T-cell (primary cell): ENCODE measurements around the gene TOMM34. TPM values are rescaled to one million over a fixed set of nuclear protein-coding genes. Genes with fewer than 3 reads are reported as not detected.
A peak's percentile ranks its signal among the peaks of the same experiment; 100 is the strongest.

Experiments used
- ATAC-seq, 4 experiments: fragments of 200-7000 bp in 3 of 4; fragments of 150-1000 bp in 1 of 4; cut with Tn5 transposase; replicated peaks in 1 of 4; 1 replicate in 3 of 4; 2 replicates in 1 of 4; pipeline ENCODE4 v1.10.0; 2021; ENCODE audit warnings: moderate library complexity in 3 of 4, mild to moderate bottlenecking in 2 of 4, moderate number of reproducible peaks in 1 of 4
- CTCF ChIA-PET, 2 donors: fragments of 300-600 bp; sonication (Branson Sonifier 250); formaldehyde crosslinking; loops; one replicate each; lab custom pipeline; 2022; ENCODE audit warnings: antibody characterized with exemption in 2 of 2; lab: Charles Lee
- POLR2A ChIA-PET, 2 donors: fragments of 300-600 bp; sonication (Branson Sonifier 250); formaldehyde crosslinking; loops; one replicate each; lab custom pipeline; 2022; ENCODE audit warnings: antibody characterized with exemption in 2 of 2; lab: Charles Lee
- DNase-seq, 35 experiments: peaks; one replicate each; pipeline versions ENCODE4 v3.0.0 to v3.0.0-alpha.2; 2013 to 2023
- H3K27ac ChIP-seq: one replicate; pipeline ENCODE4 v1.5.1; 2013; ENCODE audit warnings: low read length
- H3K27me3 ChIP-seq, 2 experiments: replicated peaks in 1 of 2; 1 replicate in 1 of 2; 2 replicates in 1 of 2; pipeline versions ENCODE4 v1.6.1 to v1.7.0; 2013; ENCODE audit warnings: low read length in 1 of 2, mixed read lengths in 1 of 2; ENCODE audit not compliant: control insufficient read depth in 2 of 2, insufficient read depth in 2 of 2; ENCODE audit errors: extremely low read depth in 1 of 2
- H3K36me3 ChIP-seq, 2 donors: 1 replicate in 1 of 2; 2 replicates in 1 of 2; pipeline versions ENCODE4 v1.6.1 to v1.7.0; 2013; ENCODE audit warnings: low read length in 1 of 2; ENCODE audit not compliant: control insufficient read depth in 2 of 2, insufficient read depth in 1 of 2; ENCODE audit errors: extremely low read depth in 1 of 2
- H3K4me1 ChIP-seq, 2 experiments: 1 replicate in 1 of 2; 2 replicates in 1 of 2; pipeline versions ENCODE4 v1.6.1 to v1.7.0; 2013; ENCODE audit warnings: low read length in 2 of 2, mixed read lengths in 1 of 2; ENCODE audit not compliant: insufficient read depth in 2 of 2, control insufficient read depth in 1 of 2; ENCODE audit errors: extremely low read depth in 1 of 2
- H3K4me3 ChIP-seq, 2 donors: 1 replicate in 1 of 2; 2 replicates in 1 of 2; pipeline versions ENCODE4 v1.5.1 to v1.7.0; 2013; ENCODE audit warnings: mild to moderate bottlenecking in 2 of 2, low read length in 1 of 2, moderate library complexity in 1 of 2; ENCODE audit not compliant: control insufficient read depth in 1 of 2; ENCODE audit errors: extremely low read depth in 1 of 2
- H3K9me3 ChIP-seq: 2 replicates; pipeline ENCODE4 v1.7.0; 2013
- H3K27ac Mint-ChIP-seq, 2 donors: one replicate each; pipeline ENCODE4 v1.8.0; 2020 to 2021; ENCODE audit warnings: mild to moderate bottlenecking in 2 of 2, mixed read lengths in 2 of 2
- H3K27me3 Mint-ChIP-seq, 2 donors: one replicate each; pipeline ENCODE4 v1.8.0; 2021 to 2022; ENCODE audit warnings: mixed read lengths in 2 of 2
- H3K36me3 Mint-ChIP-seq: one replicate; pipeline ENCODE4 v1.8.0; 2021; ENCODE audit warnings: mixed read lengths
- H3K4me1 Mint-ChIP-seq, 3 donors: one replicate each; pipeline ENCODE4 v1.8.0; 2020 to 2022; ENCODE audit warnings: mixed read lengths in 3 of 3, mild to moderate bottlenecking in 1 of 3
- H3K4me3 Mint-ChIP-seq, 3 donors: one replicate each; pipeline ENCODE4 v1.8.0; 2020 to 2022; ENCODE audit warnings: mild to moderate bottlenecking in 3 of 3, mixed read lengths in 3 of 3, moderate library complexity in 3 of 3
- H3K9me3 Mint-ChIP-seq, 3 donors: one replicate each; pipeline ENCODE4 v1.8.0; 2020 to 2022; ENCODE audit warnings: mixed read lengths in 3 of 3
- WGBS: methylation state at CpG from one replicate; pipeline ENCODE4 v1.1.5; 2013; ENCODE audit warnings: missing lambda C conversion rate; ENCODE audit not compliant: insufficient coverage; 5-methylcytosine and 5-hydroxymethylcytosine counted together
- total RNA-seq, 35 experiments: library from RNA in 6 of 35; stranded (reverse) in 6 of 35; fragments of 120-200 nt in 1 of 35; gene quantifications; one replicate each; pipeline versions ENCODE4 v1.2.1 to v1.2.4 and lab custom pipeline; 2013 to 2026

Gene TOMM34
- total RNA-seq, 5 donors from 2014 or later (not counting 1 experiment from before 2014, with no cell fraction given), result 7.8 to 12.8 (median 11.4) TPM

GRCh38 chr20:44908987-44909871 is 51.0 kb downstream of the TOMM34 start:
- no peaks in the 10 kb centered on the region for H3K27me3 ChIP-seq
- H3K4me3 ChIP-seq, result peak overlapping the region; percentile 69 to 81
- peaks cover 5 to 26% of the 10 kb centered on the region in 2 experiments for H3K4me1 ChIP-seq
- H3K4me3 Mint-ChIP-seq, result peak overlapping the region; percentile 77 to 87 (median 82)
- no peak overlapping the region for H3K27ac ChIP-seq
- H3K36me3 ChIP-seq, result peaks cover 0 to 39% of the 10 kb centered on the region in 2 donors
- peaks cover 33% of the 10 kb centered on the region for H3K36me3 Mint-ChIP-seq
- DNase-seq, result no peak
- H3K27me3 Mint-ChIP-seq, result no peaks in the 10 kb centered on the region
- peak overlapping the region; percentile 46 to 68 for H3K27ac Mint-ChIP-seq
- ChIA-PET CTCF (interaction anchor here (0.6 to 1.7 kb wide), 9 partner anchors 16 to 972 kb away, joined by 3 to 10 read pairs (median 4); partner anchors contain the start of genes TOMM34 (in 1 of the 2) and YWHAB (in 1 of the 2)), POLR2A (interaction anchor here (0.6 to 1.0 kb wide), 6 partner anchors 11 to 226 kb away, joined by 3 to 13 read pairs (median 4); no protein-coding TSS in a partner anchor)
- H3K9me3 ChIP-seq, result no peaks in the 10 kb centered on the region
- ATAC-seq, result no peak
- peaks cover 19 to 25% (median 25%) of the 10 kb centered on the region in 3 donors for H3K4me1 Mint-ChIP-seq
- no peaks in the 10 kb centered on the region for H3K9me3 Mint-ChIP-seq
- WGBS, result 49% methylated on average over 10 of the region's 14 CpGs

DNA sequence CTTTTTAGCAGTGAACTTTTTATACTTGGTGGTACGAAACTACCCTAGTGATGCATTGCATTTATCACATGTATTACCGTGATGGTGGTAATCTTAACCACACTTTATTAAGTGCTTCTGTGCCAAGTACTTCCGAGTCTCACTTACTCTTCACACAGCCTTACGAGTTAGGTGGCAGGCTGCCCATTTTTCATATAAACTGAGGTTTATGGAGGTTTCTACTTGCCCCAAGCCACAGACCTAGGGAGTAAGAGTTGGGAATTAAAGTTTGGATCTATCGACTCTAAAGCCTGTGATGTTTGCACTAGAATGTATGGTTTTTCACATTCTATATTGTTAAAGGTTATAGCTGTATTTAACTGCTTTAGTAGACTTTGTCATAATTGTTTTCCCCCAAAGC is 55.8 kb downstream of the TOMM34 start:
- peaks cover 29 to 39% (median 38%) of the 10 kb centered on the region in 3 donors for H3K4me1 Mint-ChIP-seq
- H3K4me3 Mint-ChIP-seq, result no peak overlapping the region
- H3K36me3 Mint-ChIP-seq, result peaks cover 48% of the 10 kb centered on the region
- Histone ChIP-seq H3K27ac (no peak overlapping the region), H3K36me3 (peaks cover 7 to 80% of the 10 kb centered on the region in 2 donors), H3K9me3 (no peaks in the 10 kb centered on the region), H3K4me3 (no peak overlapping the region), H3K27me3 (no peaks in the 10 kb centered on the region), H3K4me1 (peaks cover 5 to 13% of the 10 kb centered on the region in 2 experiments)
- no peaks in the 10 kb centered on the region for H3K27me3 Mint-ChIP-seq
- ChIA-PET CTCF (no interaction called here), POLR2A (no interaction called here)
- ATAC-seq (no peak), DNase-seq (no peak)
- no peak overlapping the region for H3K27ac Mint-ChIP-seq
- H3K9me3 Mint-ChIP-seq, result no peaks in the 10 kb centered on the region
- WGBS, result no CpG with 5 or more reads among the region's 5 CpGs

- POLR2A ChIA-PET, result no interaction called here
- CTCF ChIA-PET, result interaction anchor here in 1 of 2 donors (1.1 kb wide), 1 partner anchor 9 kb away, joined by 3 read pairs; no protein-coding TSS in a partner anchor
Measured at GRCh38 chr20:44901974-44902373, 58.2 kb downstream of the TOMM34 start.

DNA sequence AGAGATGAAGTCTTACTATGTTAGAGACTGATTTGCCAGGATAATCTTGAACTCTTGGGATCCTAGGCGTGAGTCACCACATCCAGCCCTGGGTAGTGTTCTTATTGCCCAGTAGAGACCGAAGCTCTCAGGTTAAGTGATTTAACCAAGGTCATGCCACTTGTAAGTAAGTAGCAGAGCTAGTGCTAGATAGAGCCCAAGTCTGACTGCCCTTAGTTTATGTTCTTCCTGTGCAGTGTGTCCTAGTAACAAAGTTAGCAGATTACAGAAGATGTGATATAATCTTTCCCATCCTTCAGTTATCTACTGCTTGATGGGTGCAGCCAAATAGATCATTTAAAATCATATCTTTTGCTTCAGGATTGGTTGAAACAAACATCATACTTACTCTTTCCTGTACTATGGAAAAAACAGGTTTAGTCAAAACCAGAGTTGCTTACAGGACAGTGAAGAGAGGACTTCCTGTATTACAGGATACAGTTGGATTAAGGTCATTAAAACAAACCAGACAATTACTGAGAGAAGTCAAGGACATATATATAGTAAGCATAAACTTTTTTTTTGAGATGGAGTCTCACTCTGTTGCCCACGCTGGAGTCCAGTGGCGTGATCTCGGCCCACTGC is 59.9 kb downstream of the TOMM34 start:
- ATAC-seq (peak in 1 of 4 experiments; percentile 46), DNase-seq (no peak)
- Histone ChIP-seq H3K27me3 (no peaks in the 10 kb centered on the region), H3K36me3 (peaks cover 12 to 60% of the 10 kb centered on the region in 2 donors), H3K4me1 (peaks cover 15 to 29% of the 10 kb centered on the region in 2 experiments), H3K9me3 (no peaks in the 10 kb centered on the region), H3K4me3 (no peak overlapping the region), H3K27ac (peak overlapping the region; percentile 22)
- POLR2A ChIA-PET, result interaction anchor here in 1 of 2 donors (1.4 kb wide), 1 partner anchor 10 kb away, joined by 4 read pairs; no protein-coding TSS in a partner anchor
- Mint-ChIP-seq H3K4me1 (peaks cover 49 to 67% (median 62%) of the 10 kb centered on the region in 3 donors), H3K27ac (peak overlapping the region; percentile 69 to 71), H3K9me3 (no peaks in the 10 kb centered on the region), H3K27me3 (no peaks in the 10 kb centered on the region), H3K36me3 (peaks cover 37% of the 10 kb centered on the region), H3K4me3 (no peak overlapping the region)
- WGBS, result no CpG with 5 or more reads among the region's 5 CpGs
- CTCF ChIA-PET, result interaction anchor here in 1 of 2 donors (0.6 kb wide), 1 partner anchor 14 kb away, joined by 7 read pairs; no protein-coding TSS in a partner anchor

More at GRCh38 chr20:44901974-44902373, 58.2 kb downstream of the TOMM34 start:
- Histone ChIP-seq H3K4me1 (peaks cover 2 to 20% of the 10 kb centered on the region in 2 experiments), H3K4me3 (no peak overlapping the region), H3K9me3 (no peaks in the 10 kb centered on the region), H3K27me3 (no peaks in the 10 kb centered on the region), H3K27ac (no peak overlapping the region), H3K36me3 (peaks cover 12 to 76% of the 10 kb centered on the region in 2 donors)
- Mint-ChIP-seq H3K27ac (no peak overlapping the region), H3K27me3 (no peaks in the 10 kb centered on the region), H3K36me3 (peaks cover 43% of the 10 kb centered on the region), H3K9me3 (no peaks in the 10 kb centered on the region), H3K4me1 (peaks cover 33 to 51% (median 46%) of the 10 kb centered on the region in 3 donors), H3K4me3 (no peak overlapping the region)
- no CpG with 5 or more reads among the region's 2 CpGs for WGBS
- no peak for DNase-seq
- no peak for ATAC-seq

- ATAC-seq (no peak), DNase-seq (no peak)
- Mint-ChIP-seq H3K9me3 (no peaks in the 10 kb centered on the region), H3K27me3 (no peaks in the 10 kb centered on the region), H3K27ac (peak overlapping the region; percentile 83 to 86), H3K4me3 (peak overlapping the region in 2 of 3 donors; percentile 14 to 37), H3K4me1 (peaks cover 81 to 89% (median 84%) of the 10 kb centered on the region in 3 donors), H3K36me3 (peaks cover 31% of the 10 kb centered on the region)
- POLR2A ChIA-PET, result interaction anchor here (0.6 to 0.9 kb wide), 4 partner anchors 8 to 582 kb away, joined by 3 to 6 read pairs (median 3); no protein-coding TSS in a partner anchor
- H3K27me3 ChIP-seq, result no peaks in the 10 kb centered on the region
- CTCF ChIA-PET, result interaction anchor here (0.7 to 1.4 kb wide), 2 partner anchors 9 to 694 kb away, joined by 3 to 4 read pairs; no protein-coding TSS in a partner anchor
- peak overlapping the region; percentile 37 for H3K27ac ChIP-seq
- no peak overlapping the region for H3K4me3 ChIP-seq
- H3K9me3 ChIP-seq, result no peaks in the 10 kb centered on the region
- WGBS, result no CpG with 5 or more reads among the region's 1 CpG
- H3K4me1 ChIP-seq, result peaks cover 34 to 40% of the 10 kb centered on the region in 2 experiments
- H3K36me3 ChIP-seq, result peaks cover 8 to 28% of the 10 kb centered on the region in 2 donors
Measured at GRCh38 chr20:44897133-44897532, 63.1 kb downstream of the TOMM34 start.
